ENCODE data around the gene SCG2.

DNA sequence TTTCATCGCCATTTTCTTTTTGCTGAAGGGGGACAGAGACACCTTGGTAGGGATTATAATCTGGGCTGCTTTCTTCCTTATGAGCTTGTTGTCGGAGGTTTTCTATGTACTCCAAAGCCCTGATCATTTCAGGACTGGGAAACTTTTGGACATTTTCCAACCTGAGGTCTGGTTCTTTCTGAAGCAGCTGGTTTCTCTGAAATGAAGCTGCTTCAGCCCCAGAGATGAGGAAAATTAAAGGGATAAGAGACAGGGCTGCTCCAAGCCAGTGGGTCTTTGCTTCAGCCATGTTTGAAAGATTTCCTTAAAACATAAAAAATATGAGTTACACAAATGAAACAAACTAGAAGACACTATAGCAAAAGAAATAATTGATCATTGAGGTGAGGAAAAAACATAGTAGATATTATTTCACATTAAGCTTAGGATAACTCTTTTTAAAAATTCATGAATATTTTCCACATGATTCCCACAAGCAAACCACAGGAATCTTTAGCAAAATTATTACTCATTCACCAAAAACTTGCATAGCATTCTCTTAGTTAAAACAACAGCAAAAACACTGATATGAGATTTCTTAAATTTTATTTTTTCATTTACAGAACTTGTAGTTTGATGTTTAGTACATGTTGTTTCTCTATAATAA, 3.0 kb downstream of the SCG2 start:
- no peak for TF ChIP-seq CTCF (IDR thresholded peaks at IDR 0.05; ENCODE audit: insufficient read depth, low read depth, low read length)
- no peak for TF ChIP-seq EZH2 (IDR thresholded peaks at IDR 0.05; ENCODE audit: insufficient read depth, low read length)
